Right ventricle myocardium superior (tissue), 1 donor: ENCODE data around the gene DRD1. TPM values are rescaled to one million over a fixed set of nuclear protein-coding genes. Genes with fewer than 3 reads are reported as not detected.

Experiments used
- ATAC-seq: fragments of 200-7000 bp; cut with Tn5 transposase; one replicate; pipeline ENCODE4 v1.9.1; 2020; ENCODE audit warnings: mild to moderate bottlenecking; ENCODE audit not compliant: poor library complexity
- DNase-seq: peaks from one replicate; pipeline ENCODE4 v3.0.0-alpha.2; 2020
- intact Hi-C: fragments of 100-400 bp; cut with DNase I; formaldehyde crosslinking; loops from one replicate; pipeline ENCODE4 v1.11.2; 2022
- long read RNA-seq: library from polyadenylated mRNA; unstranded; transcript quantifications from one replicate; pipeline ENCODE4 v2.0.0, GENCODE V29; 2021
- total RNA-seq: library from RNA; stranded (reverse); fragmentation: NEBNext Ultra II Directional; extraction: Animal tissue kit (Norgen Biotek cat#: 25700); gene quantifications from one replicate; pipeline ENCODE4 v1.2.1, GENCODE V29; 2021
- donor health status: DM: no; HTN: yes; CAD: no; lungs with severe emphysema.

The DRD1 gene
- not detected for total RNA-seq
- long read RNA-seq, result 0 reads

- intact Hi-C loops, result no loop called here
- DNase-seq, result peak; percentile 47
- peak; percentile 87 for ATAC-seq
These were observed at the start of gene DRD1 for GRCh38 chr5:175444060-175444904. TSS of gene DRD1 (minus strand) at chr5:175444182. CDS start at chr5:175443099, 1,083 bp downstream.

GRCh38 chr5:175493726-175494125 is 49.7 kb upstream of the DRD1 start:
- intact Hi-C loops, result no loop called here
- ATAC-seq (no peak), DNase-seq (no peak)

GRCh38 chr5:175493260-175493659 is 49.3 kb upstream of the DRD1 start:
- DNase-seq (no peak), ATAC-seq (no peak)
- intact Hi-C loops, result no loop called here

- DNase-seq, result no peak
- no peak for ATAC-seq
- intact Hi-C loops, result no loop called here
These were observed 47.2 kb upstream of the DRD1 start for GRCh38 chr5:175491223-175491622.

- no peak for ATAC-seq
- intact Hi-C loops, result no loop called here
These were observed 45.9 kb upstream of the DRD1 start for GRCh38 chr5:175489693-175490443.

GRCh38 chr5:175487514-175488222 is 43.7 kb upstream of the DRD1 start:
- DNase-seq (no peak), ATAC-seq (peak; percentile 64)
- intact Hi-C loops, result no loop called here

More at GRCh38 chr5:175489693-175490443, 45.9 kb upstream of the DRD1 start:
- DNase-seq, result no peak

- no peak for DNase-seq
- ATAC-seq, result no peak
- intact Hi-C loops, result no loop called here
These were observed 41.6 kb upstream of the DRD1 start for GRCh38 chr5:175485631-175486030.

- DNase-seq (no peak), ATAC-seq (no peak)
- intact Hi-C loops, result no loop called here
These were observed 40.8 kb upstream of the DRD1 start for GRCh38 chr5:175484829-175485228.

GRCh38 chr5:175484322-175484721 is 40.3 kb upstream of the DRD1 start:
- DNase-seq (no peak), ATAC-seq (no peak)
- intact Hi-C loops, result no loop called here

- intact Hi-C loops, result no loop called here
- ATAC-seq, result no peak
- DNase-seq, result no peak
These were observed 39.4 kb upstream of the DRD1 start for GRCh38 chr5:175483337-175483736.

- peak; percentile 38 for ATAC-seq
- DNase-seq, result no peak
- intact Hi-C loops, result no loop called here
These were observed 35.3 kb upstream of the DRD1 start for GRCh38 chr5:175479125-175479881.

GRCh38 chr5:175478384-175479124 is 34.6 kb upstream of the DRD1 start, which contains the start of gene SFXN1:
TSS of gene SFXN1 (plus strand) at chr5:175478560. CDS start at chr5:175492104, 13,544 bp downstream.
- peak; percentile 96 for ATAC-seq
- peak; percentile 92 for DNase-seq
- intact Hi-C loops, result no loop called here

- intact Hi-C loops, result no loop called here
- ATAC-seq, result no peak
- DNase-seq, result no peak
These were observed 34.0 kb upstream of the DRD1 start for GRCh38 chr5:175478008-175478383.

- intact Hi-C loops, result no loop called here
- ATAC-seq (no peak), DNase-seq (no peak)
These were observed 33.5 kb upstream of the DRD1 start for GRCh38 chr5:175477440-175477839.

GRCh38 chr5:175475248-175475647 is 31.3 kb upstream of the DRD1 start:
- ATAC-seq, result no peak
- intact Hi-C loops, result no loop called here
- DNase-seq, result no peak

GRCh38 chr5:175472378-175472777 is 28.4 kb upstream of the DRD1 start:
- no peak for ATAC-seq
- DNase-seq, result no peak
- intact Hi-C loops, result no loop called here

GRCh38 chr5:175471628-175472027 is 27.6 kb upstream of the DRD1 start:
- ATAC-seq, result no peak
- intact Hi-C loops, result no loop called here
- no peak for DNase-seq

GRCh38 chr5:175471196-175471595 is 27.2 kb upstream of the DRD1 start:
- ATAC-seq (no peak), DNase-seq (no peak)
- intact Hi-C loops, result no loop called here
